Central memory CD8-positive, alpha-beta T cell (primary cell): ENCODE measurements around the gene PLEKHG3.
A peak's percentile ranks its signal among the peaks of the same experiment; 100 is the strongest.

Experiments
- ATAC-seq: fragments of 150-1000 bp; cut with Tn5 transposase; replicated peaks from 2 replicates; pipeline ENCODE4 v1.10.0; 2022; ENCODE audit warnings: mild to moderate bottlenecking, moderate FRiP score, moderate number of reproducible peaks; ENCODE audit not compliant: poor library complexity, severe bottlenecking; ENCODE audit errors: extremely low read depth
- DNase-seq, 2 donors: peaks; one replicate each; pipeline ENCODE4 v3.0.0; 2021; ENCODE audit warnings: low spot score in 2 of 2
- H3K27ac Mint-ChIP-seq: one replicate; pipeline ENCODE4 v1.8.0; 2022; ENCODE audit warnings: low read depth, mild to moderate bottlenecking, moderate library complexity, mixed read lengths
- H3K27me3 Mint-ChIP-seq: one replicate; pipeline ENCODE4 v1.8.0; 2022; ENCODE audit warnings: mixed read lengths
- H3K36me3 Mint-ChIP-seq: one replicate; pipeline ENCODE4 v1.8.0; 2022; ENCODE audit warnings: mild to moderate bottlenecking, moderate library complexity, mixed read lengths; ENCODE audit not compliant: insufficient read depth
- H3K4me1 Mint-ChIP-seq: one replicate; pipeline ENCODE4 v1.8.0; 2022; ENCODE audit warnings: mixed read lengths
- H3K4me3 Mint-ChIP-seq: one replicate; pipeline ENCODE4 v1.8.0; 2022; ENCODE audit warnings: mild to moderate bottlenecking, moderate library complexity, mixed read lengths
- H3K9me3 Mint-ChIP-seq: one replicate; pipeline ENCODE4 v1.8.0; 2022; ENCODE audit warnings: mixed read lengths

The PLEKHG3 gene

GRCh38 chr14:64703395-64704142 is 655 bp upstream of the PLEKHG3 start:
- Mint-ChIP-seq H3K4me3 (peak overlapping the region; percentile 80), H3K27me3 (peaks cover 28% of the 10 kb centered on the region), H3K27ac (peak overlapping the region; percentile 27), H3K9me3 (no peaks in the 10 kb centered on the region), H3K4me1 (peaks cover 44% of the 10 kb centered on the region), H3K36me3 (peaks cover 2% of the 10 kb centered on the region)
- no peak for DNase-seq
- ATAC-seq = no peak

- Mint-ChIP-seq H3K4me1 (peaks cover 56% of the 10 kb centered on the region), H3K9me3 (no peaks in the 10 kb centered on the region), H3K27me3 (peaks cover 28% of the 10 kb centered on the region), H3K27ac (peak overlapping the region; percentile 84), H3K4me3 (peak overlapping the region; percentile 80), H3K36me3 (peaks cover 5% of the 10 kb centered on the region)
- DNase-seq (no peak), ATAC-seq (no peak)
These were observed 638 bp downstream of the PLEKHG3 start for GRCh38 chr14:64704743-64705380.

GRCh38 chr14:64705381-64706118 is 1.3 kb downstream of the PLEKHG3 start:
- Mint-ChIP-seq H3K36me3 (peaks cover 6% of the 10 kb centered on the region), H3K4me3 (peak overlapping the region; percentile 80), H3K27me3 (peaks cover 28% of the 10 kb centered on the region), H3K9me3 (no peaks in the 10 kb centered on the region), H3K4me1 (peaks cover 62% of the 10 kb centered on the region), H3K27ac (peak overlapping the region; percentile 84)
- DNase-seq = no peak
- no peak for ATAC-seq

GRCh38 chr14:64706119-64706592 is 1.9 kb downstream of the PLEKHG3 start:
- Mint-ChIP-seq H3K9me3 (no peaks in the 10 kb centered on the region), H3K27me3 (peaks cover 28% of the 10 kb centered on the region), H3K4me3 (peak overlapping the region; percentile 80), H3K36me3 (peaks cover 6% of the 10 kb centered on the region), H3K27ac (peak overlapping the region; percentile 84), H3K4me1 (peaks cover 62% of the 10 kb centered on the region)
- ATAC-seq (no peak), DNase-seq (no peak)

GRCh38 chr14:64706593-64707193 is 2.5 kb downstream of the PLEKHG3 start:
- ATAC-seq = no peak
- no peak for DNase-seq
- no peaks in the 10 kb centered on the region for H3K9me3 Mint-ChIP-seq
- peaks cover 6% of the 10 kb centered on the region for H3K36me3 Mint-ChIP-seq
- peak overlapping the region; percentile 80 for H3K4me3 Mint-ChIP-seq
- peaks cover 62% of the 10 kb centered on the region for H3K4me1 Mint-ChIP-seq
- H3K27ac Mint-ChIP-seq = peak overlapping the region; percentile 23
- peaks cover 28% of the 10 kb centered on the region for H3K27me3 Mint-ChIP-seq

- Mint-ChIP-seq H3K4me1 (peaks cover 62% of the 10 kb centered on the region), H3K4me3 (peak overlapping the region; percentile 80), H3K9me3 (no peaks in the 10 kb centered on the region), H3K27me3 (peaks cover 24% of the 10 kb centered on the region), H3K36me3 (peaks cover 4% of the 10 kb centered on the region), H3K27ac (peak overlapping the region; percentile 23)
- DNase-seq = no peak
- ATAC-seq = peak; percentile 49
These were observed 3.4 kb downstream of the PLEKHG3 start for GRCh38 chr14:64707661-64708060.

GRCh38 chr14:64708148-64709004 is 4.2 kb downstream of the PLEKHG3 start:
- Mint-ChIP-seq H3K27me3 (peaks cover 24% of the 10 kb centered on the region), H3K9me3 (peaks cover 6% of the 10 kb centered on the region), H3K36me3 (peaks cover 6% of the 10 kb centered on the region), H3K4me3 (peak overlapping the region; percentile 80), H3K4me1 (peaks cover 62% of the 10 kb centered on the region), H3K27ac (peak overlapping the region; percentile 23)
- ATAC-seq (peak; percentile 42), DNase-seq (no peak)

GRCh38 chr14:64709126-64709525 is 4.9 kb downstream of the PLEKHG3 start:
- H3K4me3 Mint-ChIP-seq = peak overlapping the region; percentile 80
- peaks cover 11% of the 10 kb centered on the region for H3K9me3 Mint-ChIP-seq
- peaks cover 8% of the 10 kb centered on the region for H3K36me3 Mint-ChIP-seq
- ATAC-seq (no peak), DNase-seq (no peak)
- H3K27ac Mint-ChIP-seq = peak overlapping the region; percentile 23
- peaks cover 63% of the 10 kb centered on the region for H3K4me1 Mint-ChIP-seq
- peaks cover 20% of the 10 kb centered on the region for H3K27me3 Mint-ChIP-seq

GRCh38 chr14:64711039-64711438 is 6.8 kb downstream of the PLEKHG3 start:
- no peak overlapping the region for H3K27ac Mint-ChIP-seq
- DNase-seq = no peak

GRCh38 chr14:64713677-64714076 is 9.5 kb downstream of the PLEKHG3 start:
- Mint-ChIP-seq H3K9me3 (peaks cover 11% of the 10 kb centered on the region), H3K4me1 (peaks cover 79% of the 10 kb centered on the region), H3K4me3 (no peak overlapping the region), H3K27ac (peak overlapping the region; percentile 68), H3K27me3 (peaks cover 11% of the 10 kb centered on the region), H3K36me3 (peaks cover 8% of the 10 kb centered on the region)
- no peak for ATAC-seq
- no peak for DNase-seq

More at GRCh38 chr14:64711039-64711438, 6.8 kb downstream of the PLEKHG3 start:
- H3K4me1 Mint-ChIP-seq = peaks cover 72% of the 10 kb centered on the region
- peaks cover 8% of the 10 kb centered on the region for H3K36me3 Mint-ChIP-seq
- no peak overlapping the region for H3K4me3 Mint-ChIP-seq
- no peak for ATAC-seq
- H3K27me3 Mint-ChIP-seq = peaks cover 13% of the 10 kb centered on the region
- H3K9me3 Mint-ChIP-seq = peaks cover 11% of the 10 kb centered on the region

- H3K27me3 Mint-ChIP-seq = peaks cover 11% of the 10 kb centered on the region
- no peak overlapping the region for H3K27ac Mint-ChIP-seq
- ATAC-seq (no peak), DNase-seq (no peak)
- peaks cover 75% of the 10 kb centered on the region for H3K4me1 Mint-ChIP-seq
- H3K4me3 Mint-ChIP-seq = peak overlapping the region; percentile 28
- peaks cover 11% of the 10 kb centered on the region for H3K9me3 Mint-ChIP-seq
- peaks cover 6% of the 10 kb centered on the region for H3K36me3 Mint-ChIP-seq
These were observed 10.3 kb downstream of the PLEKHG3 start for GRCh38 chr14:64714432-64715025.
